Measurements from ENCODE around the gene TBL1X. TPM values are rescaled to one million over a fixed set of nuclear protein-coding genes. Genes with fewer than 3 reads are reported as not detected.

TBL1X gene
- total and polyA plus RNA-seq, 2 of the 8 experiments (the other 6 are each of a cell fraction or from before 2014, with no cell fraction given), result 13.3 to 25.6 TPM

- TF ChIP-seq, protein P1, sequence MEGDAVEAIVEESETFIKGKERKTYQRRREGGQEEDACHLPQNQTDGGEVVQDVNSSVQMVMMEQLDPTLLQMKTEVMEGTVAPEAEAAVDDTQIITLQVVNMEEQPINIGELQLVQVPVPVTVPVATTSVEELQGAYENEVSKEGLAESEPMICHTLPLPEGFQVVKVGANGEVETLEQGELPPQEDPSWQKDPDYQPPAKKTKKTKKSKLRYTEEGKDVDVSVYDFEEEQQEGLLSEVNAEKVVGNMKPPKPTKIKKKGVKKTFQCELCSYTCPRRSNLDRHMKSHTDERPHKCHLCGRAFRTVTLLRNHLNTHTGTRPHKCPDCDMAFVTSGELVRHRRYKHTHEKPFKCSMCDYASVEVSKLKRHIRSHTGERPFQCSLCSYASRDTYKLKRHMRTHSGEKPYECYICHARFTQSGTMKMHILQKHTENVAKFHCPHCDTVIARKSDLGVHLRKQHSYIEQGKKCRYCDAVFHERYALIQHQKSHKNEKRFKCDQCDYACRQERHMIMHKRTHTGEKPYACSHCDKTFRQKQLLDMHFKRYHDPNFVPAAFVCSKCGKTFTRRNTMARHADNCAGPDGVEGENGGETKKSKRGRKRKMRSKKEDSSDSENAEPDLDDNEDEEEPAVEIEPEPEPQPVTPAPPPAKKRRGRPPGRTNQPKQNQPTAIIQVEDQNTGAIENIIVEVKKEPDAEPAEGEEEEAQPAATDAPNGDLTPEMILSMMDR (IDR thresholded peaks at IDR 0.05; ENCODE audit: control extremely low read depth in 1 of 3, insufficient read depth in 1 of 3, low read depth in 1 of 3, low read length in 3 of 3), result no peak
- TF ChIP-seq NRF1 (IDR thresholded peaks at IDR 0.05; ENCODE audit: low read depth, low read length) (no peak), FOSL1 (IDR thresholded peaks at IDR 0.05; ENCODE audit: insufficient read depth, low read depth, low read length) (no peak), YY1 (IDR thresholded peaks at IDR 0.05; ENCODE audit: low read depth, low read length) (no peak), SAP30 (IDR thresholded peaks at IDR 0.05; ENCODE audit: insufficient read depth, insufficient replicate concordance, low read length) (no peak), CBX8 (IDR thresholded peaks at IDR 0.05; ENCODE audit: borderline replicate concordance, low read depth, low read length) (no peak), SIX5 (IDR thresholded peaks at IDR 0.05; ENCODE audit: low read depth, low read length) (no peak), HDAC2 (IDR thresholded peaks at IDR 0.05; ENCODE audit: borderline replicate concordance in 1 of 2, low read depth in 2 of 2, low read length in 2 of 2) (no peak)
Measured at GRCh38 chrX:9628779-9629493, 164.1 kb downstream of the TBL1X start (continued).

All from H1 (cell line).